ENCODE data around the gene STAG1.

GRCh38 chr3:136485777-136486176, 266.4 kb downstream of the STAG1 start:
- TF ChIP-seq CTCF (IDR thresholded peaks at IDR 0.05) = no peak
- TF ChIP-seq POLR2A (IDR thresholded peaks at IDR 0.05) = no peak
- TF ChIP-seq POLR2AphosphoS5 (IDR thresholded peaks at IDR 0.05; ENCODE audit: insufficient read depth in 1 of 2, low read depth in 1 of 2) = no peak

All from vagina (tissue), 2 donors.